ENCODE data around the gene SHB.

DNA sequence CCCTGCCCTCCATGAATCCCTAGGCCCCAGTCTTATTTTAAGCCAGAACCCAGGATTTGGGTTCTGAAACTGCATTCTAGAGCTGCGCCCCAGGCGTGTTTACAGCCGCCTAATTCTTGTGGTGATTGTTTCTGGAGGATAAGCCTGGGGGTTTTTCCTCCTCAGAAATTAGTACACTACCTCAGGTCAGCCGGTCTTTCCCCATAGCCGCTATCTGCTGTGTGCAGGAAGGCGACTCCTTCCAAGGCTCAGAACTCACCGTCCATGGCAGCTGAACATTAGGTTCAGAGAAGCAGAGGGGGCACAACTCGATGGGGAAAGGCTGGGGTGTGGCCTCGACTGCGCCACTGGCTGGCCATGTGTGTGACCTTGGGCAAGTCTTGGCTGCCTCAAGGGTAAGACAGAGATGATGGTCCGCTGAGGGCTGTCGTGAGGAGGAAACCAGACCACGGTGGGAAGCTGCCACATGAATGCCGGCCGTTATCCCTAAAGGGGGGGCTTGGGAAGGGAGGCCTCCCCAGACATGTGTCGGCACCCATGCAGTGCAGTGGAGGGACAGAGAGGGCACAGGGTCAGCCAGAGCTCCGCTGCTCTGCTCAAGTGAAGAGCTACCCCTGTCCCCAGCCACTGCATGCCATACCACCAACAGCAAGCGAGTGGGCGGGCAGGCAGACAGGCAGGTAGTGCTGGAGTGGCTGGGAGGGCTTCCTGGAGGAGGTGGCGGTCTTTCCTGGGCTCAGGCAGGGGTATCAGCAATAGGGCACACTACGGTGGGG, 28.9 kb downstream of the SHB start:
- TF ChIP-seq, protein P1, sequence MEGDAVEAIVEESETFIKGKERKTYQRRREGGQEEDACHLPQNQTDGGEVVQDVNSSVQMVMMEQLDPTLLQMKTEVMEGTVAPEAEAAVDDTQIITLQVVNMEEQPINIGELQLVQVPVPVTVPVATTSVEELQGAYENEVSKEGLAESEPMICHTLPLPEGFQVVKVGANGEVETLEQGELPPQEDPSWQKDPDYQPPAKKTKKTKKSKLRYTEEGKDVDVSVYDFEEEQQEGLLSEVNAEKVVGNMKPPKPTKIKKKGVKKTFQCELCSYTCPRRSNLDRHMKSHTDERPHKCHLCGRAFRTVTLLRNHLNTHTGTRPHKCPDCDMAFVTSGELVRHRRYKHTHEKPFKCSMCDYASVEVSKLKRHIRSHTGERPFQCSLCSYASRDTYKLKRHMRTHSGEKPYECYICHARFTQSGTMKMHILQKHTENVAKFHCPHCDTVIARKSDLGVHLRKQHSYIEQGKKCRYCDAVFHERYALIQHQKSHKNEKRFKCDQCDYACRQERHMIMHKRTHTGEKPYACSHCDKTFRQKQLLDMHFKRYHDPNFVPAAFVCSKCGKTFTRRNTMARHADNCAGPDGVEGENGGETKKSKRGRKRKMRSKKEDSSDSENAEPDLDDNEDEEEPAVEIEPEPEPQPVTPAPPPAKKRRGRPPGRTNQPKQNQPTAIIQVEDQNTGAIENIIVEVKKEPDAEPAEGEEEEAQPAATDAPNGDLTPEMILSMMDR (IDR thresholded peaks at IDR 0.05) = no peak
- no peak for TF ChIP-seq POLR2A (IDR thresholded peaks at IDR 0.05)
